NCI-H2196 treated with DMSO at 0.1 percent for 48 hours (cell line): ENCODE measurements around the gene INPP5A.

ENCODE experiments used
- DNase-seq: peaks from one replicate; lab custom pipeline; 2025; ENCODE audit not compliant: unreplicated experiment; lab: John Stamatoyannopoulos, UW

The INPP5A gene

GRCh38 chr10:132626019-132626760 is 88.6 kb downstream of the INPP5A start:
- DNase-seq = no peak

GRCh38 chr10:132626761-132627665 is 89.4 kb downstream of the INPP5A start:
- DNase-seq = no peak

GRCh38 chr10:132627666-132628531 is 90.3 kb downstream of the INPP5A start:
- DNase-seq = no peak

- DNase-seq = no peak
These were observed 91.6 kb downstream of the INPP5A start for GRCh38 chr10:132628966-132629900.

GRCh38 chr10:132630156-132630555 is 92.6 kb downstream of the INPP5A start:
- DNase-seq = no peak

- no peak for DNase-seq
These were observed 93.2 kb downstream of the INPP5A start for GRCh38 chr10:132630666-132631337.

- DNase-seq = no peak
These were observed 93.8 kb downstream of the INPP5A start for GRCh38 chr10:132631338-132631735.

GRCh38 chr10:132632091-132632561 is 94.5 kb downstream of the INPP5A start:
- DNase-seq = no peak

- DNase-seq = no peak
These were observed 95.5 kb downstream of the INPP5A start for GRCh38 chr10:132632851-132633684.

- no peak for DNase-seq
These were observed 96.8 kb downstream of the INPP5A start for GRCh38 chr10:132634241-132634946.

GRCh38 chr10:132634947-132635271 is 97.3 kb downstream of the INPP5A start:
- DNase-seq = no peak

GRCh38 chr10:132636358-132636757 is 98.8 kb downstream of the INPP5A start:
- no peak for DNase-seq

GRCh38 chr10:132637477-132638129 is 100.0 kb downstream of the INPP5A start:
- no peak for DNase-seq

GRCh38 chr10:132638130-132638515 is 100.5 kb downstream of the INPP5A start:
- no peak for DNase-seq

- no peak for DNase-seq
These were observed 101.9 kb downstream of the INPP5A start for GRCh38 chr10:132639470-132639869.

- DNase-seq = no peak
These were observed 102.9 kb downstream of the INPP5A start for GRCh38 chr10:132640326-132641125.

GRCh38 chr10:132641401-132641800 is 103.8 kb downstream of the INPP5A start:
- no peak for DNase-seq
